Heart left ventricle (tissue), 16 donors: ENCODE data around the gene HOXB8. TPM values are rescaled to one million over a fixed set of nuclear protein-coding genes. Genes with fewer than 3 reads are reported as not detected.

ENCODE experiments used
- ATAC-seq, 4 donors: fragments of 200-7000 bp; cut with Tn5 transposase; one replicate each; pipeline ENCODE4 v1.9.1; 2020 to 2022; ENCODE audit warnings: moderate library complexity in 4 of 4, mild to moderate bottlenecking in 3 of 4, moderate number of reproducible peaks in 1 of 4
- DNase-seq, 5 donors: peaks; one replicate each; pipeline ENCODE4 v3.0.0-alpha.2; 2020
- H3K27ac ChIP-seq, 12 donors: fragments of 200-600 bp; sonication (generic) in 4 of 12; one replicate each; pipeline versions ENCODE4 v1.5.0 to v1.8.0; 2016 to 2022; ENCODE audit warnings: mild to moderate bottlenecking in 2 of 12
- H3K27me3 ChIP-seq, 9 donors: fragments of 200-600 bp; sonication (generic) in 2 of 9; one replicate each; pipeline versions ENCODE4 v1.5.1 to v1.8.0; 2016 to 2022; ENCODE audit warnings: mild to moderate bottlenecking in 3 of 9
- H3K36me3 ChIP-seq, 9 donors: fragments of 200-600 bp; sonication (generic) in 2 of 9; one replicate each; pipeline versions ENCODE4 v1.5.0 to v1.8.0; 2018 to 2022; ENCODE audit warnings: mild to moderate bottlenecking in 2 of 9
- H3K4me1 ChIP-seq, 12 donors: fragments of 200-600 bp; sonication (generic) in 4 of 12; one replicate each; pipeline versions ENCODE4 v1.5.0 to v1.8.0; 2016 to 2022; ENCODE audit warnings: mild to moderate bottlenecking in 3 of 12
- H3K4me3 ChIP-seq, 12 donors: fragments of 200-600 bp; sonication (generic) in 4 of 12; one replicate each; pipeline versions ENCODE4 v1.5.0 to v1.8.0; 2017 to 2022; ENCODE audit warnings: mild to moderate bottlenecking in 9 of 12, moderate library complexity in 4 of 12
- H3K9me3 ChIP-seq, 12 donors: fragments of 200-600 bp; sonication (generic) in 4 of 12; one replicate each; pipeline versions ENCODE4 v1.5.0 to v1.8.0; 2016 to 2022; ENCODE audit warnings: mild to moderate bottlenecking in 1 of 12
- POLR2A ChIP-seq, 2 donors: fragments of 450-650 bp; IDR thresholded peaks; one replicate each; pipeline ENCODE4 v1.6.1; 2017; ENCODE audit warnings: antibody characterized with exemption in 2 of 2, mild to moderate bottlenecking in 2 of 2, moderate library complexity in 2 of 2
- WGBS, 4 donors: extraction: QIAGEN DNeasy Blood & Tissue Kit in 2 of 4; methylation state at CpG; one replicate each; pipeline versions ENCODE4 v1.1.5 to v1.1.7; 2013 to 2018; 5-methylcytosine and 5-hydroxymethylcytosine counted together
- intact Hi-C, 10 donors: fragments of 100-400 bp; cut with DNase I; formaldehyde crosslinking; loops; one replicate each; pipeline versions ENCODE4 v1.11.1 to v1.14.2; 2022
- polyA plus RNA-seq, 2 donors: library from polyadenylated mRNA; stranded (reverse); fragments of 200-250 nt; gene quantifications; one replicate each; pipeline ENCODE4 v1.2.3, GENCODE V29; 2013
- total RNA-seq, 9 donors: library from RNA; depleted of rRNA in 2 of 9; stranded (reverse); fragments of >200 nt in 2 of 9; fragmentation: NEBNext Ultra II Directional in 3 of 9; extraction: Animal tissue kit (Norgen Biotek cat#: 25700) in 3 of 9; gene quantifications; one replicate each; pipeline versions ENCODE4 v1.1.0 to v1.2.4, GENCODE V29; 2016 to 2023
- TF ChIP-seq, protein P1 (sequence below), 12 donors: fragments of 200-600 bp; sonication (generic) in 4 of 12; IDR thresholded peaks; one replicate each; pipeline versions ENCODE4 v1.5.0 to v1.8.0; 2018 to 2022; ENCODE audit warnings: antibody characterized with exemption in 12 of 12, mild to moderate bottlenecking in 5 of 12
- donor health status: ischemic (EF 13 %, LVEDD 7.1; RV severe dilation, severe dysfunction).
- donor health status: healthy with polysubstance abuse.
- donor health status: DM: no; HTN: yes; CAD: no.
- donor health status: DM: no; HTN: no; CAD: no.
- donor health status: ischemic (EF 25% LVEDD 6.9; RV normal size, moderate dysfunction).
- donor health status: ischemic (EF 25% LVEDD 5.7; RV mildly dilated, moderate dysfunction).
- donor health status: healthy.
- donor health status: DM: yes; HTN: yes; CAD: no.
- donor health status: ischemic (EF 35%, LVEDD 5.7; RV mildly dilated, moderate dysfunction).
- donor health status: nonischemic (EF 11% LVEDD 7.7; RV severe dilation, severe dysfunction).
- donor health status: DM: yes; HTN: yes; CAD: no.
- donor health status: PGD.
- donor health status: ischemic (EF 29% LVEDD 5.4; RV normal size, mild dysfunction).
- donor health status: nonischemic (EF 23%, LVEDD 6.1; RV moderate dilation, normal function).

The HOXB8 gene
- total and polyA plus RNA-seq, 11 donors, result not detected

- TF ChIP-seq, protein P1, sequence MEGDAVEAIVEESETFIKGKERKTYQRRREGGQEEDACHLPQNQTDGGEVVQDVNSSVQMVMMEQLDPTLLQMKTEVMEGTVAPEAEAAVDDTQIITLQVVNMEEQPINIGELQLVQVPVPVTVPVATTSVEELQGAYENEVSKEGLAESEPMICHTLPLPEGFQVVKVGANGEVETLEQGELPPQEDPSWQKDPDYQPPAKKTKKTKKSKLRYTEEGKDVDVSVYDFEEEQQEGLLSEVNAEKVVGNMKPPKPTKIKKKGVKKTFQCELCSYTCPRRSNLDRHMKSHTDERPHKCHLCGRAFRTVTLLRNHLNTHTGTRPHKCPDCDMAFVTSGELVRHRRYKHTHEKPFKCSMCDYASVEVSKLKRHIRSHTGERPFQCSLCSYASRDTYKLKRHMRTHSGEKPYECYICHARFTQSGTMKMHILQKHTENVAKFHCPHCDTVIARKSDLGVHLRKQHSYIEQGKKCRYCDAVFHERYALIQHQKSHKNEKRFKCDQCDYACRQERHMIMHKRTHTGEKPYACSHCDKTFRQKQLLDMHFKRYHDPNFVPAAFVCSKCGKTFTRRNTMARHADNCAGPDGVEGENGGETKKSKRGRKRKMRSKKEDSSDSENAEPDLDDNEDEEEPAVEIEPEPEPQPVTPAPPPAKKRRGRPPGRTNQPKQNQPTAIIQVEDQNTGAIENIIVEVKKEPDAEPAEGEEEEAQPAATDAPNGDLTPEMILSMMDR (IDR thresholded peaks at IDR 0.05), result no peak
- TF ChIP-seq POLR2A (IDR thresholded peaks at IDR 0.05), result no peak
- H3K27me3 ChIP-seq, result peaks cover 78 to 100% (median 98%) of the 10 kb centered on the region in 9 donors
- H3K36me3 ChIP-seq, result no peaks in the 10 kb centered on the region
- ATAC-seq, result no peak
- no peak overlapping the region for H3K4me3 ChIP-seq
- H3K4me1 ChIP-seq, result peaks cover 0 to 34% (median 15%) of the 10 kb centered on the region in 12 donors
- H3K27ac ChIP-seq, result peak overlapping the region in 1 of 12 donors; percentile 97
- H3K9me3 ChIP-seq, result no peaks in the 10 kb centered on the region
- intact Hi-C loops, result no loop called here
- no peak for DNase-seq
- WGBS, 4 donors, result 27 to 60% (median 39%) methylated on average over 15 to 17 of the region's 17 CpGs
These were observed 14.6 kb downstream of the HOXB8 start for GRCh38 chr17:48600244-48601098.

DNA sequence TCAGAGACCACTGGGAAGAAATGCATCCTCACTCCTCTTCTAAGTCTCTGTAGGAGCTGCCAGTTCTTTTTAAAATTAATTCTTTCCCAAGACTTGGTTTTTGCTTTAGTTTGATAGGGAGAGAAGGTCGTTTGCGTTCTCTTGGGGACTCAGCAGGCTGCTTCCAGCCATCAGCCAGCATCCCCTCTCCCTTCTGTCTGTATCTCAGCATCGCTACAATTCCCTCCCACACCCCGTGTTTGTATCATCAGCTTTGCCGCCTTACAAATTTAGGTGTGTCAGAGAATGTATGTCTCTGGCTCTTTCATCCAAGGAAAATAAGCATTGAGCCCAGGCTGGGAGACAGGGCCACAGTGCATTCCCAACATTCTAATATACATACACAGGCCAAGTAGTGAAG is 15.7 kb downstream of the HOXB8 start:
- TF ChIP-seq POLR2A (IDR thresholded peaks at IDR 0.05), result no peak
- TF ChIP-seq, protein P1 (IDR thresholded peaks at IDR 0.05), result no peak
- H3K4me3 ChIP-seq, result no peak overlapping the region
- DNase-seq, result no peak
- ATAC-seq, result no peak
- intact Hi-C loops, result loop anchor here in 1 of 10 donors (5.0 kb wide), 1 partner anchor 262 kb away; no protein-coding TSS in a partner anchor
- 24 to 63% (median 33%) methylated on average over 5 of the region's 5 CpGs for WGBS, 4 donors
- H3K9me3 ChIP-seq, result no peaks in the 10 kb centered on the region
- peaks cover 76 to 100% (median 98%) of the 10 kb centered on the region in 9 donors for H3K27me3 ChIP-seq
- peaks cover 0 to 34% (median 16%) of the 10 kb centered on the region in 12 donors for H3K4me1 ChIP-seq
- no peaks in the 10 kb centered on the region for H3K36me3 ChIP-seq
- H3K27ac ChIP-seq, result peak overlapping the region in 1 of 12 donors; percentile 97

DNA sequence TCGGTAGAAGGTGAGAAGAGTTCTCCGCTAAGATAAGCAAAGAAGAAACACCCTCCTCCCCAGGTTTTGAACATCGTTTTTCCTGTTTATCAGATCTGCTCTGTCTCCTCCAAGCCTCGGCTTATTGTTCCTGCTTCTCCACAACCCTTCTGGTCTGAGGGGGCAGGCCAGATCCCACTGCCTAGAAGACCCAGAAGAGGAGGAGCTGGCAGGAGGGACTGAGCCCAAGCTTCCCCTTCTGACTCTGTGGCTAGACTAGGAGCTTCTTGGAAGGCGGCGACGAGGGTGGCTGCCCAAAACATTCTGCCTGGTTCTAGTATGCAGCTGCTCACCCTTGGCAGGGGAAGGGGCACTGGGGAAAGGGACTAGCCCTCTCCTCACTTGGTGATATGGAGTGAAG is 16.4 kb downstream of the HOXB8 start:
- intact Hi-C loops, result loop anchor here in 1 of 10 donors (5.0 kb wide), 1 partner anchor 261 kb away; no protein-coding TSS in a partner anchor
- DNase-seq, result no peak
- ATAC-seq, result no peak
- 15 to 33% (median 23%) methylated on average over 7 of the region's 7 CpGs for WGBS, 4 donors
- H3K27ac ChIP-seq, result peak overlapping the region in 1 of 12 donors; percentile 97
- peaks cover 75 to 100% (median 98%) of the 10 kb centered on the region in 9 donors for H3K27me3 ChIP-seq
- no peaks in the 10 kb centered on the region for H3K9me3 ChIP-seq
- H3K36me3 ChIP-seq, result no peaks in the 10 kb centered on the region
- H3K4me3 ChIP-seq, result no peak overlapping the region
- TF ChIP-seq, protein P1 (IDR thresholded peaks at IDR 0.05), result no peak
- no peak for TF ChIP-seq POLR2A (IDR thresholded peaks at IDR 0.05)
- peaks cover 0 to 38% (median 17%) of the 10 kb centered on the region in 12 donors for H3K4me1 ChIP-seq
